AG20443 (cell line): Measurements from ENCODE around the gene PLXNA2.

Source experiments
- DNase-seq: peaks from one replicate; pipeline ENCODE4 v3.0.0; 2012; ENCODE audit warnings: low spot score, mixed read lengths

PLXNA2 gene

GRCh38 chr1:208027861-208028260 lies 216.3 kb downstream of the PLXNA2 start:
- no peak for DNase-seq

GRCh38 chr1:208026880-208027438 lies 217.2 kb downstream of the PLXNA2 start:
- no peak for DNase-seq

GRCh38 chr1:208025031-208025430 lies 219.2 kb downstream of the PLXNA2 start:
- peak; percentile 44 for DNase-seq

- no peak for DNase-seq
These were observed 219.8 kb downstream of the PLXNA2 start for GRCh38 chr1:208024406-208024805.

- DNase-seq: no peak
These were observed 224.9 kb downstream of the PLXNA2 start for GRCh38 chr1:208019257-208019656.

- no peak for DNase-seq
These were observed 228.9 kb downstream of the PLXNA2 start for GRCh38 chr1:208015255-208015654.

- DNase-seq: no peak
These were observed 231.0 kb downstream of the PLXNA2 start for GRCh38 chr1:208013210-208013609.

GRCh38 chr1:208012721-208013120 lies 231.5 kb downstream of the PLXNA2 start:
- no peak for DNase-seq

GRCh38 chr1:208010487-208011071 lies 233.6 kb downstream of the PLXNA2 start:
- DNase-seq: no peak

GRCh38 chr1:208009706-208010444 lies 234.3 kb downstream of the PLXNA2 start:
- no peak for DNase-seq

- no peak for DNase-seq
These were observed 234.9 kb downstream of the PLXNA2 start for GRCh38 chr1:208009303-208009702.

- DNase-seq: peak; percentile 32
These were observed 235.7 kb downstream of the PLXNA2 start for GRCh38 chr1:208008534-208008933.

- peak; percentile 59 for DNase-seq
These were observed 236.2 kb downstream of the PLXNA2 start for GRCh38 chr1:208007938-208008342.

- DNase-seq: no peak
These were observed 236.8 kb downstream of the PLXNA2 start for GRCh38 chr1:208007319-208007937.

- DNase-seq: no peak
These were observed 237.8 kb downstream of the PLXNA2 start for GRCh38 chr1:208006258-208006920.

GRCh38 chr1:208004851-208005250 lies 239.3 kb downstream of the PLXNA2 start:
- peak; percentile 75 for DNase-seq

GRCh38 chr1:208003241-208003640 lies 240.9 kb downstream of the PLXNA2 start:
- no peak for DNase-seq

- DNase-seq: no peak
These were observed 241.5 kb downstream of the PLXNA2 start for GRCh38 chr1:208002672-208003071.

GRCh38 chr1:208002078-208002477 lies 242.1 kb downstream of the PLXNA2 start:
- no peak for DNase-seq

- DNase-seq: no peak
These were observed 243.7 kb downstream of the PLXNA2 start for GRCh38 chr1:208000504-208000903.

GRCh38 chr1:207999972-208000371 lies 244.2 kb downstream of the PLXNA2 start:
- no peak for DNase-seq

- DNase-seq: no peak
These were observed 244.8 kb downstream of the PLXNA2 start for GRCh38 chr1:207999274-207999915.
